ENCODE results near the gene SLC15A4.

Gene SLC15A4

DNA sequence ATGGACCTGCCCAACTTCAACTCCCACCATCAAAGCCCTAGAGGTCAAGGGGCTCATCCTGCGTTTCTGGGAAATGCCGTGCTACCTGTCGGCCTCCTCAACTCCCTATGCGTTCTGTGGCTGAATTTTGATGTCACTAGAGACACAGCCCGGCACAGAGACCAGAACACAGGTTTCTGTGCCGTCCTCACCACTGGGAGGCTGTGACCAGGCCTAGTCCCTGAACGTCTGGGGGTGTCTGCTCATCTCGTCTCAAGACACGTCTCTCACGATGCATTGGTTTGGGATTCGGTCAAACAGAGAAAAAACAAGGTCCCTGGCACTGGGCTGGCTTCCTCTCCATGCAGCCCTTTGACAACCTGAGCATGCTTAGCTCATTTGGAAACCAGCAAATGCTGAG, 33.5 kb downstream of the SLC15A4 start (continued):
- no peak for TF ChIP-seq PATZ1 (CRISPR knock-in tag; IDR thresholded peaks at IDR 0.05; ENCODE audit: borderline replicate concordance)

DNA sequence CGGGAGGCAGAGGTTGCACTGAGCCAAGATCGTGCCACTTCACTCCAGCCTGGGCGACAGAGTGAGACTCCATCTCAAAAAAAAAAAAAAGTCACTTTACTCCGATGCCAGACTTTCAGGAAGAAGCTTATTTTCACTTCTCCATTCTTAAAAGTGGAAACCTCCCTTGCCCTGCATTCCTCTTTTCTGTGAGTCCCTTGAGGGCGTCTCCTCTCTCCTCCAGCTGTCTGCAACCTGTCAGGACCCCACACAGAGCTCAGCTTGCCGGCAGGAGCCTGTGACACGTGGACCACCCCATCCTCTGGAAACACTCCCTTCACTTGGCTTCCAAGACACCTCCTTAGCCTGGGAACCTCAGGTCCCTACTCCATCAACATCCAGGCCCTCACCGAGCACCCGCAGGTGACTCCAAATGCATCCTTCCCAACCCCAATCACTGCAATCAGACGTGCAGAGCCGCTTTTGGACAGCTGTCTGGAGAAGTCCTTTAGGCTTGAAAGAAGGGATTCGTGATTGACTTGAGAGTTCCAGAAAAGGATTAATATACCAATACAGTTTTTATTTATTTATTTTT, 34.3 kb downstream of the SLC15A4 start:
- ATAC-seq, result no peak
- TF ChIP-seq, protein P1, sequence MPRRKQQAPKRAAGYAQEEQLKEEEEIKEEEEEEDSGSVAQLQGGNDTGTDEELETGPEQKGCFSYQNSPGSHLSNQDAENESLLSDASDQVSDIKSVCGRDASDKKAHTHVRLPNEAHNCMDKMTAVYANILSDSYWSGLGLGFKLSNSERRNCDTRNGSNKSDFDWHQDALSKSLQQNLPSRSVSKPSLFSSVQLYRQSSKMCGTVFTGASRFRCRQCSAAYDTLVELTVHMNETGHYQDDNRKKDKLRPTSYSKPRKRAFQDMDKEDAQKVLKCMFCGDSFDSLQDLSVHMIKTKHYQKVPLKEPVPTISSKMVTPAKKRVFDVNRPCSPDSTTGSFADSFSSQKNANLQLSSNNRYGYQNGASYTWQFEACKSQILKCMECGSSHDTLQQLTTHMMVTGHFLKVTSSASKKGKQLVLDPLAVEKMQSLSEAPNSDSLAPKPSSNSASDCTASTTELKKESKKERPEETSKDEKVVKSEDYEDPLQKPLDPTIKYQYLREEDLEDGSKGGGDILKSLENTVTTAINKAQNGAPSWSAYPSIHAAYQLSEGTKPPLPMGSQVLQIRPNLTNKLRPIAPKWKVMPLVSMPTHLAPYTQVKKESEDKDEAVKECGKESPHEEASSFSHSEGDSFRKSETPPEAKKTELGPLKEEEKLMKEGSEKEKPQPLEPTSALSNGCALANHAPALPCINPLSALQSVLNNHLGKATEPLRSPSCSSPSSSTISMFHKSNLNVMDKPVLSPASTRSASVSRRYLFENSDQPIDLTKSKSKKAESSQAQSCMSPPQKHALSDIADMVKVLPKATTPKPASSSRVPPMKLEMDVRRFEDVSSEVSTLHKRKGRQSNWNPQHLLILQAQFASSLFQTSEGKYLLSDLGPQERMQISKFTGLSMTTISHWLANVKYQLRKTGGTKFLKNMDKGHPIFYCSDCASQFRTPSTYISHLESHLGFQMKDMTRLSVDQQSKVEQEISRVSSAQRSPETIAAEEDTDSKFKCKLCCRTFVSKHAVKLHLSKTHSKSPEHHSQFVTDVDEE (CRISPR knock-in tag; IDR thresholded peaks at IDR 0.05), result no peak

GRCh38 chr12:128787827-128788226, 35.9 kb downstream of the SLC15A4 start:
- ATAC-seq, result no peak
- TF ChIP-seq CREB5 (CRISPR knock-in tag; IDR thresholded peaks at IDR 0.05; ENCODE audit: low read depth) (no peak), TCF4 (CRISPR knock-in tag; IDR thresholded peaks at IDR 0.05; ENCODE audit: borderline replicate concordance) (no peak), ZFP3 (CRISPR knock-in tag; IDR thresholded peaks at IDR 0.05) (no peak), ZNF565 (CRISPR knock-in tag; conservative IDR thresholded peaks at IDR 0.05; ENCODE audit: low read depth) (no peak), GLIS3 (CRISPR knock-in tag; IDR thresholded peaks at IDR 0.05) (no peak)
- TF ChIP-seq, protein P2, sequence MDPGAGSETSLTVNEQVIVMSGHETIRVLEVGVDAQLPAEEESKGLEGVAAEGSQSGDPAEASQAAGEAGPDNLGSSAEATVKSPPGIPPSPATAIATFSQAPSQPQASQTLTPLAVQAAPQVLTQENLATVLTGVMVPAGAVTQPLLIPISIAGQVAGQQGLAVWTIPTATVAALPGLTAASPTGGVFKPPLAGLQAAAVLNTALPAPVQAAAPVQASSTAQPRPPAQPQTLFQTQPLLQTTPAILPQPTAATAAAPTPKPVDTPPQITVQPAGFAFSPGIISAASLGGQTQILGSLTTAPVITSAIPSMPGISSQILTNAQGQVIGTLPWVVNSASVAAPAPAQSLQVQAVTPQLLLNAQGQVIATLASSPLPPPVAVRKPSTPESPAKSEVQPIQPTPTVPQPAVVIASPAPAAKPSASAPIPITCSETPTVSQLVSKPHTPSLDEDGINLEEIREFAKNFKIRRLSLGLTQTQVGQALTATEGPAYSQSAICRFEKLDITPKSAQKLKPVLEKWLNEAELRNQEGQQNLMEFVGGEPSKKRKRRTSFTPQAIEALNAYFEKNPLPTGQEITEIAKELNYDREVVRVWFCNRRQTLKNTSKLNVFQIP (CRISPR knock-in tag; IDR thresholded peaks at IDR 0.05; ENCODE audit: borderline replicate concordance, low read depth), result no peak

DNA sequence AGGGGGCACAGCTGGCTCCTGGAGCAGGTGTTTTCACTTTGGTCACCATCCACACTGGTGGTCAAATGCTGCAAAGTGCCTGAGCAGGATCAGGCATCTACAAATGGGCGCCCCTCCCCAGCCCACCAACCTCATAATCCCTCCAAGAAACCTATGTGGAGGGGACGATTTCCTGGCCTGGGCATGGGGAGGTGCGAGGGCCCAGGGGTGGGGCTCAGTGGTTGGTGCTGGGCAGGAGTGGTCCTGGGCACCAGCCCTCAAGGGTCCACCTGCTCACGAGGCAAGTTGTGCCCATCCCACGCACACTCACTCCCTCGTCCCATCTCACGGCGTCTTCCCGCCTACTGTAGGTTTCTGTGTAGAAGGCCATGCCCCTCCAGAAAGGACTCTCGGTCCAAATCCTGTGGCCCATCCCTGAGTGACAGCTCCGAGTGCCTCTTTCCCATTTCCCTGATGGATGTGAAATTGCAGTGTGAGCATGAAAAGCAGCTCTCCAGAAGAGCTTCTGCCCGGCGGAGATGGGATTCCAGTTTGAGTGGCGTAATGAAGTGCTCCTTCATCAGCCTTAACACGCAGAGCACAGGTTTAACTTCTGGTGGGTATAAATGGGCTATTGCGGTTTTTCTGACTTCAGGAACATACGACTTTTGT, 36.9 kb downstream of the SLC15A4 start:
- ATAC-seq, result no peak
- TF ChIP-seq PPARA (CRISPR knock-in tag; IDR thresholded peaks at IDR 0.05; ENCODE audit: borderline replicate concordance) (no peak), ZNF70 (CRISPR knock-in tag; IDR thresholded peaks at IDR 0.05) (no peak), ESRRG (CRISPR knock-in tag; IDR thresholded peaks at IDR 0.05) (no peak), GLIS3 (CRISPR knock-in tag; IDR thresholded peaks at IDR 0.05) (no peak), ISL1 (CRISPR knock-in tag; IDR thresholded peaks at IDR 0.05) (no peak), ZNF565 (CRISPR knock-in tag; conservative IDR thresholded peaks at IDR 0.05; ENCODE audit: low read depth) (no peak), TOX (CRISPR knock-in tag; IDR thresholded peaks at IDR 0.05; ENCODE audit: borderline replicate concordance) (no peak), CREB5 (CRISPR knock-in tag; IDR thresholded peaks at IDR 0.05; ENCODE audit: low read depth) (no peak), RARB (CRISPR knock-in tag; IDR thresholded peaks at IDR 0.05) (no peak), CSRNP3 (CRISPR knock-in tag; IDR thresholded peaks at IDR 0.05) (no peak), SNAI2 (CRISPR knock-in tag; IDR thresholded peaks at IDR 0.05) (no peak), ZFP3 (CRISPR knock-in tag; IDR thresholded peaks at IDR 0.05) (no peak), CSDC2 (CRISPR knock-in tag; IDR thresholded peaks at IDR 0.05) (no peak), PATZ1 (CRISPR knock-in tag; IDR thresholded peaks at IDR 0.05; ENCODE audit: borderline replicate concordance) (no peak), ZC3H10 (CRISPR knock-in tag; IDR thresholded peaks at IDR 0.05) (no peak), OSR1 (CRISPR knock-in tag; IDR thresholded peaks at IDR 0.05) (no peak)
- TF ChIP-seq, protein P2 (CRISPR knock-in tag; IDR thresholded peaks at IDR 0.05; ENCODE audit: borderline replicate concordance, low read depth), result no peak

All from SK-N-SH treated with all-trans-retinoic acid at 6 μM for 48 hours (cell line).